Measurements from ENCODE around the gene UBE2F.
"Not testable (repeated sequence)": the region's sequence is repeated elsewhere in the genome, so short reads cannot be mapped to it uniquely, and the experiment has no call there.

DNA sequence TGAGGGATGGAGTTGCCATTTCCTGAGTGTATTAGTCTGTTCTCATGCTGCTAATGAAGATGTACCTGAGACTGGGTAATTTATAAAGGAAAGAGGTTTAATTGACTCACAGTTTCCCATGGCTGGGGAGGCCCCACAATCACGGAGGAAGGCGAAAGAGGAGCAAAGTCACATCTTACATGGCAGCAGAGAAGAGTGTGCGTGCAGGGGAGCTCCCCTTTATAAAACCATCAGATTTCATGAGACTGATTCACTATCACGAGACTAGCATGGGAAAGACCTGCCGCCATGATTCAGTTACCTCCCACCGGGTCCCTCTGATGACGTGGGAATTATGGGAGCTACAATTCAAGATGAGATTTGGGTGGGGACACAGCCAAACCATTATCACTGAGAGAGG, 99.9 kb downstream of the UBE2F start:
- TF ChIP-seq POLR2A (IDR thresholded peaks at IDR 0.05) = not testable (repeated sequence)
- TF ChIP-seq, protein P1, sequence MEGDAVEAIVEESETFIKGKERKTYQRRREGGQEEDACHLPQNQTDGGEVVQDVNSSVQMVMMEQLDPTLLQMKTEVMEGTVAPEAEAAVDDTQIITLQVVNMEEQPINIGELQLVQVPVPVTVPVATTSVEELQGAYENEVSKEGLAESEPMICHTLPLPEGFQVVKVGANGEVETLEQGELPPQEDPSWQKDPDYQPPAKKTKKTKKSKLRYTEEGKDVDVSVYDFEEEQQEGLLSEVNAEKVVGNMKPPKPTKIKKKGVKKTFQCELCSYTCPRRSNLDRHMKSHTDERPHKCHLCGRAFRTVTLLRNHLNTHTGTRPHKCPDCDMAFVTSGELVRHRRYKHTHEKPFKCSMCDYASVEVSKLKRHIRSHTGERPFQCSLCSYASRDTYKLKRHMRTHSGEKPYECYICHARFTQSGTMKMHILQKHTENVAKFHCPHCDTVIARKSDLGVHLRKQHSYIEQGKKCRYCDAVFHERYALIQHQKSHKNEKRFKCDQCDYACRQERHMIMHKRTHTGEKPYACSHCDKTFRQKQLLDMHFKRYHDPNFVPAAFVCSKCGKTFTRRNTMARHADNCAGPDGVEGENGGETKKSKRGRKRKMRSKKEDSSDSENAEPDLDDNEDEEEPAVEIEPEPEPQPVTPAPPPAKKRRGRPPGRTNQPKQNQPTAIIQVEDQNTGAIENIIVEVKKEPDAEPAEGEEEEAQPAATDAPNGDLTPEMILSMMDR (IDR thresholded peaks at IDR 0.05) = not testable (repeated sequence)
